ENCODE measurements around the gene PRKAR2B.
"Not testable (repeated sequence)": the region's sequence is repeated elsewhere in the genome, so short reads cannot be mapped to it uniquely, and the experiment has no call there.

The PRKAR2B gene

DNA sequence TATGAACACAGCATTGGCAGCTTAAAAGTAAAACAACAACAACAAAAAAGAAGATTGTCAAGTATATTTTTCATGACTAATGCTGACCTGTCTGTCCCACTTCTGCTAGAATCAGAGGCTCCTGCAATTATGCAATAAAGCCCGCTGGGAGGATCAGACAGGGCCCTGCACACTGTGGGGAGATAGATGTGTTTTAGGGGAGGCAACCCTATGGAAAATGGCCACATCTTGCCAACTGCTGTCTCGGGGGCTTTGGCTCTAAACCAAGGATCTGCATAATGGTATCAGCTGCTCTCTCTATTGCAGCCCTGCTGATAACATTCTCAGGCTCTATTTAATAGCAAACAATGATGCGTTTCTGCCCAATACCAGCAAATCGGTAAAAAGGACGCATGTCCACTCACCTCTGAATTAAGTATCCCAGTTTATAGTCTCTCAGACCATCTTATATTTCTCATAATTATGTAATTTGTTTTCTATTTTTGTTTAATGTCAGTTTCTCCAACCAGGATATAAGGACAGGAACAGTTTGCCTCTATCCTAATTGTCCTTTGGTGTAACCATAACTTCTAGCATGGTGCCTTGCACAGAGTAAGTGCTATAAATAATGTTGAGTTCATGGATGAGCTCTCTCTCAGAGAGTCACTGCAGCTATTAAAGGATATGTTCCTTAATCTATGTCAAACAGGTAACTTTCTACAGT, 15.3 kb upstream of the PRKAR2B start:
- DNase-seq = no peak

DNA sequence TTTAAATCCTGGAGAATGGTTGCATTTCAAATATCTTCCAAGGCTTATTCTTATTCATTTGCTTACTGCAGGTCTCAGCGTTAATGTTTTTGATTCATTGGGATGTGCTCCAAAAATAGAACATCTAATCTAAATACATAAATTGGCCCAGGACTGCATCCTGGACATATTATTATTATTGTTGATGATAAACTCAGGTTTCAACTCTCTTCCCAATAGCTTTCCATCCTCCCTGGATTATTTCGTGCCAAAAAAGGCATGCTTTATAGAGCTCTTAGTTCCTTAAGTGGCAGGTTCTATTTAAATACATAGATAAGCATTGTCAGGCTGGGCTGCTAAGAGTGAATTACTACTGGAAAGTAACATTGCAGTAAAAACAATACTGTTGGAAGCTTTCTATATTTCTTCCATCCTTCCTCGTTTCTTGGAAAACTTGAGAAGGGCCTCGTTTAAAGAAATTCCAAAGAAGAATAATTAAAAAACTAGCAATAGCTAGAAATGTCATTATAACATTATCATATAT, 14.7 kb upstream of the PRKAR2B start:
- no peak for DNase-seq

DNA sequence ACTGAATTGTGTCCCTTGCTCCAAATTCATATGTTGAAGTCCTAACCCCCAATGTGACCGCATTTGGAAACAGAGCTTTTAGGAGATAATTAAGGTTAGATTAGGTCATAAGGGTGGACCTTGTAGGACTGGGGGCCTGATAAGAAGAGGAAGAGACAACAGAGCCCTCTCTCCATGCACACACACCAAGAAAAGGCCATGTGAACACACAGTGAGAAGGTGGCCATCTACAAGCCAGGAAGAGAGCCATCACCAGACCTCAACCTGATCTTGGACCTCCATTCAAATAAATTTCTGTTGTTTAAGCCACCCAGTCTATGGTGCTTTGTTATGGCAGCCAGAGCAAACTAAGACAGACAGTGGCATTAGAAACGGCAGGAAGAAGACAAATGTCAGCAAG, 12.5 kb upstream of the PRKAR2B start:
- no peak for DNase-seq

DNA sequence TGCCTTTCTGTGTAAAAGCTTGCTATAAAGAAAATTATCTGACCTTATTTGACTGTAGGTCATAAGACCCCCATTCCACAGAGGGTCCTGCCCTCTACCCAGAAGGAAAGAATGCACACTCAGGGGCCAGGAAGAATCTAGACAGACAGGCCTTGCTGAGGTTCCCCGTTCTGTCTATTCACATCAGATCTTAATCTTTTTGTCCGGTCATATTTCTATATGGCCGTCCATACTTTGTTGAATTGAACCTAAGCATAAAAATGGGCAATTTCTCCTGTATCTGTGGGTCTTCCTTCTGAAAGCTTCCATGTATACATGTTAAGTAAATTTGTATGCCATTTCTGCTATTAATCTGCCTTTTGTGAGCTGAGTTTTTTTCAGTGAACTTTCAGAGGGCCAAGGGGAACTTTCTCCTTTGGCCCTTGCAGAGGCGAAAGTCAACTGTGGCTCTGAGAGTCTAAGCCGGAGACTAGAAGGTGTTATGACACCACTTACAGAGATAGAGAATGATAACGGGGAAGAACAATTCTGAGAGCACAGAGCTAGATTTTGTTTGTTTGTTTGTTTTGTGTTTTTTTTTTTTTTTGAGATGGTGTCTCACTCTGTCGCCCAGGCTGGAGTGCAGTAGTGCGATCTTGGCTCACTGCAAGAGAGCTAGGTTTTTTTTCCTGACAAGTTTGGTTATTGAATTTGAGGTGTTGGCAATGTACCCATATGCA, 11.6 kb upstream of the PRKAR2B start:
- no peak for DNase-seq

DNA sequence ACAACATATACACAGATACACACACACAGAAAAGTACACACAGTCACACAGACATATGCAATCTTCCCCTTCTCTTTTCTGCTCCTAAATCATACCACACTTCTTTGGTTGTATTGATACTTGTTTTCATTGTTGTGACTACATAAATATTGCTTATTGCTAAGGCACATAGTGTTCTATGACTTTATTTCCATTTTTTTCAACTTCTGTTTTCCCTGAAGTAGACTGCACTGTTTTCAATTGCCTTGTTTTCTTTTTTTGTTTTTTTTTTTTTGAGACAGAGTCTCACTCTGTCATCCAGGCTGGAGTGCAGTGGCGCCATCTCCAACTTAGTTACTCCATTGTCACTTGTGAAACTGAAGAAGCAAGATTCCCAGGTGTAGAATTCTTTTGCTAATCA, 10.0 kb upstream of the PRKAR2B start:
- DNase-seq = no peak

DNA sequence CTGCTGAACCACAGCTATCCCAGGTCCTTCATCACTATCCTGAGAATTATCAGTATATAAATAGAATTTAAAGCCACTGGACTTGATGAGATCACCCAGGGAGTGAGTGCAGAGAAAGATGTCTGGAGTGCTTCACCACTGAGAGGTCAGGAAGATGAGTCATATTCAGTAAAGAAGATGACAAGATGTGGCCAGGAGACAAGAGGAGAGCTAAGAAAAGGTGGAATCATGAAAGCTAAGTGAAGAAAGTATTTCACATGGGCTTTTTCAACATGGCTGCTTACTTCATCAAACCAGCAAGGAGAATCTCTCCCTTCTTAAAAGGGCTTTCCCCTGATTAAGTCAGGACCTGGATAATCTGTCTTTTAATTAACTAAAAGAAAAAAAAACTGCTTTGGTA, 9.1 kb upstream of the PRKAR2B start:
- DNase-seq = no peak

DNA sequence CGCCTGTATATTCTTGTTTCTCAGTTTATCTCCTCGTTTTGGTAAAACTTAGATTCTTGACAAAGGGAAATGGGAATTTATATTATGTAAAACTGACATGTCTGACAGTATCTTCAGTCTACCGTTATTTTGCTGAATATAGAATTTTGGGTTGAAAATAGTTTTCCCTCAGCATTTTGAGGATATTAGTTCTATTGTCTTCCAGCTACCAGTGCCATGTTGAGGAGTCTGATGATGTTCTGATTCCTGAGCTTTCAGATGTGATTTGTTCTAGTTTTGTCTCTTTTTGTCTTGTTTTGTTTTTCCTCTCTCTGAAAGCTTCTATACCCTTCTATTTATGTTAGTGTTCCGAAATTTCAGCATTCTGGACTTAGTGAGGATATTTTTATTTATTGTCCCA, 8.0 kb upstream of the PRKAR2B start:
- DNase-seq = no peak

DNA sequence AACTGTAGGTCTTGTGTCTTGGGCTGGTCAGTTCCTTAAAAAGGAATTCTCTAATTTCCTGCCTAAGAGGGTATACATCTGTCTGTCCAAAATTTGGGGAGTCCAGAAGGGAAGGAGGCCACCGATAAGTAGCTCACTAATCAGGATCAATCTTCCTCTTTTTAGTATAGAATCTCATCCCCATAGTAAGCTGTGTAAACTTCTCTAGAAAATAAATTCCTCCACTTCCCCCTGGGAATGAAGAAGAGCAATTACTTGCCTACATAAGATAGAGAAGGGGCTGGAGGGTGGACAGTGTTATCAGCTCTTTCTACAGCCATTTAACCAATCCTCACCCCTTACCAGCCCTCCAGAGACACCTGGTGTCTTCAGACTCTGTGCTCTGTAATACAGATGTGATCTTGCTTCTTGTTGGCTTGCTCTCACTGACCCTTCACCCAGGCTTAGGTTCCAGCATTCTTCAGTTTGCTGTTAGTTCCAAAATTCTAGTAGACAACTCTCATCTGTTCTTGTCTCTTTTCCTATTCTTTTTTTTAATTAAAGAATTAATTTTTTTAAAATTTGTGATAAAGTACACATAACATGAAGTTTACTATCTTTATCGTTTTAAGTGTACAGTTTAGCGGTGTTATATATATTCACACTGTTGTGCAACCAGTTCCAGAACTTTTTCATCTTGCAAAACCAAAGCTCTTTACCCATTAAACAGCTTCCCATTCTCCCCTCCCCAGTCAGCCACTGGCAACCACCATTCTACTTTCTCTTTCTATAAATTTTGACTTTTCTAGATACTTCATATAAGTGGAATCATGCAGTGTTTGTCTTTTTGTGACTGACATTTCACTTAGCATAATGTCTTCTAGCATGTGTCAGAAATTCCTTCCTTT, 6.5 kb upstream of the PRKAR2B start:
- no peak for DNase-seq

DNA sequence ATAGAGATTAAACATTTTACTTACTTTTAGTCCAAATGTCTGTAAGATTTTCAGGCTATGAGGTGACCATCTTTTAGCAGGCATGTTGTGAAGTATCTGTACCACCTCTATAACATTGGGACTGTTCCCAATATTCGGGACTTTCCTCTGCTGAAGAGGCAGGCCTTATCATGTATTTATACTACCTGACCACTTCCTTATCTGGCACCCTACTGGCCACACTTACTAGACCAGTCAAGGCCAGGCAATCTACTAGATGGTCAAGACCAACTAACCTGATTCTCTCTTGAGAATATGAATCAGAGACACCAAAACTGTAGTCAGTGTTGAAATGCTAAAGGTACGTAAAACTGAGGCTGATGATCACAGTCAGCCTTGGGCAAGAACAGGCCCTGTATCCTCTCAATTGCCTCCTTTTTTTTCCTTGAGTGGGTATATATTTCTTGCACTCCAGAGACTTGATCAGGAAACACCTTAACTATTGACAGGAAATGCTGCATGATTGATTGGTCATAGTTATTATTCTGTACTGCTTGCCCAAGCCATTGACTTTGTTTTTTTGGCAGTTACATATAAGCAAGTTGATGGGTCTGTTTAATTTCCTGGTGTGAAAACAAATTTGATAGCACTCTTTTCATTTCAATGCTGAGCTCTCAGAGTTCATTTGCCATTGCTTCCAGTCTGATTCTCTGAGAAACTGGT, 5.2 kb upstream of the PRKAR2B start:
- DNase-seq = no peak

DNA sequence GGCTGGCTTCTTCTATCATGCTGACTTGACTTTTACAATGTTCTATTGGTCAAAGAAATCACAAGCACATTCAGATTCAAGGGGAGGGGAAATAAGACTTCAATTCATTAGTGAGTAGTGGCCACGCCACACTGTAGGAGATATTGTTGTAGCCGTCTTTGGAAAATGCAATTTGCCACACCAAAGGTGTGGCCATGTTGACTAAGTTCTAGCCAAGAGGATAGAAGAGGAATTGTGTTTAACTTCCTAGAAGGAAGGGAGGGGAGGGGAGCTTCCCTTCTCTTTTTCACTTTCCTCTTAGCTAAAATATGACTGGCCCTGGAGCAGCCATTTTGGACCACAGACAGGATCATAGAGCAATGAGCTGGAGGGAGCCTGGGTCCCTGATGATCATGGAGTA, 3.4 kb upstream of the PRKAR2B start:
- no peak for DNase-seq

DNA sequence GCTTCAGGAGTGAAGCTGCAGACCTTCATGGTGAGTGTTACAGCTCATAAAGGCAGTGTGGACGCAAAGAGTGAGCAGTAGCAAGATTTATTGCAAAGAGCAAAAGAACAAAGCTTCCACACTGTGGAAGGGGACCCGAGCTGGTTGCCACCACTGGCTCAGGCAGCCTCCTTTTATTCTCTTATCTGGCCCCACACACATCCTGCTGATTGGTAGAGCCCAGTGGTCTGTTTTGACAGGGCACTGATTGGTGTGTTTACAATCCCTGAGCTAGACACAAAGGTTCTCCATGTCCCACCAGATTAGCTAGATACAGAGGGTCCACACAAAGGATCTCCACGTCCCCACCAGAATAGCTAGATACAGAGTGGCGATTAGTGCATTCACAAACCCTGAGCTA, 2.7 kb upstream of the PRKAR2B start:
- DNase-seq = not testable (repeated sequence)

DNA sequence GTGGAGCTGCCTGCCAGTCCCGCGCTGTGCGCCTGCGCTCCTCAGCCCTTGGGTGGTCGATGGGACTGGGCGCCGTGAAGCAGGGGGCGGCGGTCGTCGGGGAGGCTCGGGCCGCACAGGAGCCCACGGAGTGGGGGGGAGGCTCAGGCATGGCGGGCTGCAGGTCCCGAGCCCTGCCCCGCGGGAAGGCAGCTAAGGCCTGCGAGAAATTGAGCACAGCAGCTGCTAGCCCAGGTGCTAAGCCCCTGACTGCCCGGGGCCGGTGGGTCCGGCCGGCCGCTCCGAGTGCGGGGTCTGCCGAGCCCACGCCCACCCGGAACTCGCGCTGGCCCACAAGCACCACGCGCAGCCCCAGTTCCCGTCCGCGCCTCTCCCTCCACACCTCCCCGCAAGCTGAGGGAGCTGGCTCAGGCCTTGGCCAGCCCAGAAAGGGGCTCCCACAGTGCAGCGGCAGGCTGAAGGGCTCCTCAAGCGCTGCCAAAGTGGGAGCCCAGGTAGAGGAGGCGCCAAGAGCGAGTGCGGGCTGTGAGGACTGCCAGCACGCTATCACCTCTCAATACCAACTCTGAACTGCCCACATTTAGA, 2.1 kb upstream of the PRKAR2B start:
- not testable (repeated sequence) for DNase-seq

DNA sequence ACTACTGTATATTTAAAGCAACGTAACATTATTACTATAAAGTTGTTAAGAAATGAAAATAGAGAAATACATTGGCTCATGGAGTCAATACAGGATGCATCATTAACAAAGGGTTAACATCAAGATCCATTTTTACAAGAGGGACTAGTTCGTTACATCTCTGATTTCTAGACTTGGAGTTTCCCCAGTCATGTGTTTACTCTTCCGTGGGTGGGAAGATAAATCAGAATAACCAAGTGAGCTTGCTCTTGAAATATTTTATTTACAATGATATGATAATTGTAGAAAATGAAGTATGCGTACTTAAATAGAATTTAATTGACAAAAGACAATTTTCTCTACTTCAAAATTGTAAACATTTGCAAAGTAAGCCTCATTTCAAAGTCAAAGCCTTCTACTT, 1.0 kb upstream of the PRKAR2B start:
- no peak for DNase-seq

DNA sequence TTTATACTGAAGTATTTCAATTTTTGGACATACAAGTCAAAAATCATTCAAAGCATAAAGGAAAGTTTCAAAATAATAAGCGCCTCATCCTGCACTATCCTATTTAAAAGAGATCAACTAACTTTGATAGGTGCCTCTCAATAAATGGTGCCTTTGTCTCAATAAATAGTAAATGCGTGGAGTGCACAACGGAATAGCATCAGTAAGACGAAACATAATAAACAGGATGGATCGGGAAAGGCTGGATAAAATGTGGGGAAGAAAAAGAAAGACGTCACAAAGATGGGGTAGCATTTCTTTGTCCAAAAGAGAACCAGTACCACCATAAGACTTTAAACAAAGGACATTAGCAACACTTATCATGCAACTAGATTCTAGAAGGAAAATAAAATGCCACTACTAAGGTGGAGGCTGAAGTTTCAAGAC, 571 bp upstream of the PRKAR2B start:
- no peak for DNase-seq

DNA sequence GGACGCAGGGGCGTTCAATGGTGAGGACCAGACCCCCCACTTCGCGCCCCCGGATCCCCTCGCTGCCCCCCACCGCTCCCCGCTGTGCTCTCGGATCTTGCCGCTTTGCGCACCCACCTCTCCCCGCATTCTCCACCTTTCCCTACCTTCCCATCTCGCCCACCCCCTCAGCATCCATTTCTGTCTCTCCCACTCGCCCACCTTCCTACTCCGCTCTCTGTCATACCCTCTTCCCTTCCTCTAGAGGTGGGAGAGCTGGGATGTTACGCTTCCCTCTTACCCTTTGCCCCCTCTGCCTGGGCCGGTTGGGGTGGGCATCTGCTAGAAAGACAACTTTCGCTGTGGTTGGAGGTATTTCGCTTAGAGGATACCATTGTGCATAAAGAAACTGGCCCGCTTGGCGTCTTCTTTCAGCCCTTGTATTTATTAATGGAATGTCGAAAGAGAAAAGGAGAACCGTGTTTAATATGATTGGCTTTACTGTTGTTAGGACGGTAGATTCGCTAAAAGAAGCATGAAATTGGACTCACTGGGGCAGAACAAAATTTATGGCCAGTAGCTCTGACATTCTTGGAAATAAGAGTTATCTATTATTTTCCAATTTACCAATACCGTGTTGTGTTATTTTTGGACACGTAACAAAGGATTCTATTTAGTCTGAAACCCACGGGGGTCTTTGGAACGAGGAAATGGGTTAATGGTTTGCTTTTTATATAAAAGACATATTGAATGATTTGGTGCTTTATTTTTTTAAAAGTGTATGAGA, 873 bp downstream of the PRKAR2B start:
- DNase-seq = no peak

DNA sequence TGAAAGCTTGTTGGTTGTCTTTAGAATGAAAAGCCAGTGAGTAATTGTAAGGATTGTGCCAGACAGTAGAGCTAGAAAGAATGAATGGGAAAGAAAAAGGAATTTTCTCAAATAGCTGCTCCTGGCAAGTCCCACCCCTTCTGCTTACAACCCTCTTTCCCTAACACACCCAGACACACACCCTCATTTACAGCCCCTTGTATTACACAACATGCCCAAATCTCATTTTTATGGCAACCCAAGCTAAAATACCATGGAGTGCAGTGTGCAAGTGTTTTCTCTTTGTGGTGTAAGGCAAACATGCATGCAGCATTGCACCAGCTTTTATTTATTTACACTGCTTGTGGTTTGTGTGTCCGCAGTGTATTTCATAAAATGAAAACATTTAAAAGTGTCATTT, 1.5 kb downstream of the PRKAR2B start:
- no peak for DNase-seq

DNA sequence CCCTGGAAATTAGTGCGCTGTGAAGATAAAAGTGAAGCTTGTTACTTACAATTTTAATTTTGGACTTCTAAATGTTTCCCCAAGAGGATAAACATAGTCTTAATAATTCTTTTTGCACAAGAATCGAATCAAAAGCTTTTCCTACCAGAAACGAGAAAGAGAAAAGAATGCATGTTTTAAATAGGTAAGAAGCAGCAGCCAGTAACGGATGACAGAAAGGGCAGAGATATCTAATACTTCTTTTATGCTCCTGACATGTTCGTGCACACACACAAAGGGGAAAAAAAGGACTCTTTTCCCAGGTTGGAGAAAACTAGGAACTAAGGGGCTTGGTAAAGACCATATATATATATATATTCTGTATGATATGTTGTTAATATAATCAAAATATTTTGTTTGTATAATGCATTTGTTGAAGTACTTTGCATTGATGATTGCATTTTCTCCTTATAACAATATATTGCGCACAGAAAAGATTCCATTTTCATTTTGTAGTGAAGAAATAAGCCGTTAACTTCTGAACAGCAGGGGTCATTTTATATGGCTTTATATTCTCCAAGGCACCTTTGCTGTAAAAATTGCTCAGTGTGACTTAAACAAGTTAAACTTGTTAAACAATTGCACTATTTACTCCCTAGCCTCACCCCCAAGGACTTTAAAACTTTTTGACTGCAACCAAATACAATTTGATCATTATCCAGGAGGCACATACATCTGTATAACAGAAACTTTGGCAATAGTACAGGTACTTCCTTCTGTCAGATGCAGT, 2.2 kb downstream of the PRKAR2B start:
- DNase-seq = no peak

DNA sequence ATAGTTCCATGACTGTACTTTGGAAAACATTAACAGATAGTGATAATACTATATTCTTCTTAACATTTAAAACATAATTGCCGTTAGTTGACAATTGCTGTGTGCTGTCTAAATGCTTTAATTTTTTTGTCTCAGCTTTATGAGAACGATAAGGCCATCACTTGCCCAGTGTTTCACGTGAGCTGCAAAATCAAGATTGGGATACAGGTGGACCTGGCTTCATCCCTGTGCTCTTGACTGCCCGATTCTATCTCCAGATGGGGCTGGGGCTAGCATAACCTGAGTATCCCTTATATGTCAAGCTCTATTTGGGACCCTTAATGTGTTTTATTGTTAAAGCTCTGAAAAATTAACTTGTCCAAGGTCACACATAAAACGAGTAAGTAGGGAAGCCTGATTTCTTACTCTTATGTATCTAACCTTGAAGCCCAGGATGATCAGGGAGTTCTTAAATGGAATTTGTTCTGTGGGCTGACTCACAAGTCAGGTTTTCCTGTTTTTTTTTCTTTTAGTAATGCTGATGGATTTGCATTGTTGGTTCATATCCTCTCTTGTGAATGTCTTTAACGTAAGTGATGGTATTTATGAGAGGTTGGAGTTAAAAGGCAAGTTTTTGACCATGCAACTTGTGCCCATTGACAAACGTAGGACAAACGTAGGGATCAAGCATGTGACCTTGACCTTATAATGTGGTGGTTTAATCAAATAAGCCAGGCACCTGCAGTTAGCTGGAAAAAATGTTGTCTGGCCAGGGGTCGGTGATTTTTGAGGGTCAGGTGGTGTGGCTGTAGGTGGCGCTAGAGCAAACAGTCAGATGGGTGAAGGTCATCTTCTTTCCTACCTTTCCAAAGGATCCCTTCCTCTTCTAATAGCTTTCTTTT, 3.6 kb downstream of the PRKAR2B start:
- DNase-seq = no peak

DNA sequence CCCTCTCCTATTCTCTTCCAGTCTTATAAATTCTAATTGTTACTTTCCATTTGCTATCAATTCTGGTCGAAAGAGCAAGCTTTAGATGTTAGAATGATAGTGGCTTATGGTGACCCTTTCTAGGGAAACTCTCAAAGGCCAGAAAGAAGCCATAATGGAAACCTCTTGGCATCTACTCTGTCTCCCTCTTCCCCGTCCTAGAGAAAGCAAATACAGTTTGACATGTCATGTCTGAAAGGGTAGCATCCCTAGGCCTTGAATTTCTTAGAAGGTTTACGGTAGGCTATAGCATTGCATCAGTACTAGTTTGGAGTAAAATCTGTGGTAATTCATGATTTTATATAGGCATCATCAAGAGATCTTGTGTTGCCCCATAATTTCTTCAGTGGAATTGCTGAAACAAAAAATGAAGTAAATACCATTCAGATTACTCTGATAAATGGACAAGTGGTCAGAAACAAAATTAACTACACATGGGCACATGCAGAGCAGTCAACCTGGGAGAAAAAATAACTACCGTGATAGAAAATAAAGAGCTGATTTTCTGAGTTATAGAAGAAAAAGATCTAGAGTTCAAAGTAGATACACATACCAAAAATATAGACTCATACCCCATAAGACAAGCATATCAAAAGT, 4.4 kb downstream of the PRKAR2B start:
- DNase-seq = no peak

Data from activated CD4-positive, alpha-beta T cell treated with anti-CD3 and anti-CD28 coated beads, Interleukin-2, amount 50 U/mL, for 48 hours (primary cell).